WERI-Rb-1 (cell line): ENCODE results near the gene NAGPA.

Experiments
- DNase-seq: peaks from one replicate; pipeline ENCODE4 v3.0.0-alpha.2; 2020
- H3K27ac ChIP-seq: fragments of 250-450 bp; sonication (Bioruptor Pico); 2 replicates; pipeline ENCODE4 v1.5.1; 2020; ENCODE audit warnings: mild to moderate bottlenecking, moderate library complexity
- H3K27me3 ChIP-seq: fragments of 250-450 bp; sonication (Bioruptor Pico); 2 replicates; pipeline ENCODE4 v1.5.1; 2021; ENCODE audit warnings: mild to moderate bottlenecking, low read depth, moderate library complexity; ENCODE audit not compliant: insufficient read depth, severe bottlenecking
- H3K36me3 ChIP-seq: fragments of 250-450 bp; sonication (Bioruptor Pico); 2 replicates; pipeline ENCODE4 v1.5.1; 2020; ENCODE audit warnings: mild to moderate bottlenecking, moderate library complexity
- H3K4me3 ChIP-seq: 2 replicates; pipeline ENCODE4 v1.5.1; 2011; ENCODE audit warnings: low read depth, mild to moderate bottlenecking, control low read depth, low read length
- H3K9me3 ChIP-seq: fragments of 250-450 bp; sonication (Bioruptor Pico); 2 replicates; pipeline ENCODE4 v1.5.1; 2021; ENCODE audit warnings: mild to moderate bottlenecking, moderate library complexity; ENCODE audit not compliant: severe bottlenecking
- TF ChIP-seq, protein P1 (sequence below): IDR thresholded peaks from 2 replicates; pipeline ENCODE4 v1.5.1; 2011; ENCODE audit warnings: low read depth, mild to moderate bottlenecking, control low read depth, inconsistent platforms, low read length

The NAGPA gene

DNA sequence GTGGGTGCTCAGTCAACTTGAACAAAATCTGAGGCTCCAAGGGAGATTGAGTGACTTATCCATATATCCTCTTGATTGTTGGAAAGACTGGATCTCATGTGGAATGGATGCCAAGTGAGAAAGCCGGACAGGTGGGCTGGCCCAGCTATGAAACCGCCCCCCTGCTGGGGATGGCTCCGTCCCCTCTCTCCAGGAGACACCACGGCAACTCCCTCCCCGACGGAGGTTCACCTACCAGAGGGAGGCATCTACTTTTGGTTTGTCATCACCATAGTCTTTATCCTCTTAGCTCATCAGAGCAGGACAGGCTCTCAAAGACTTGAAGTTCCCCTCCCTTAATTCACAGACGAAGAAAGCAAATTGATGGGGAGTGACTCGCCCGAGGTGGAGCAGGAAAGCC is 36.1 kb upstream of the NAGPA start:
- Histone ChIP-seq H3K27me3 (no peaks in the 10 kb centered on the region), H3K9me3 (no peaks in the 10 kb centered on the region), H3K4me3 (no peak overlapping the region), H3K36me3 (peaks cover 12% of the 10 kb centered on the region), H3K27ac (no peak overlapping the region)
- TF ChIP-seq, protein P1, sequence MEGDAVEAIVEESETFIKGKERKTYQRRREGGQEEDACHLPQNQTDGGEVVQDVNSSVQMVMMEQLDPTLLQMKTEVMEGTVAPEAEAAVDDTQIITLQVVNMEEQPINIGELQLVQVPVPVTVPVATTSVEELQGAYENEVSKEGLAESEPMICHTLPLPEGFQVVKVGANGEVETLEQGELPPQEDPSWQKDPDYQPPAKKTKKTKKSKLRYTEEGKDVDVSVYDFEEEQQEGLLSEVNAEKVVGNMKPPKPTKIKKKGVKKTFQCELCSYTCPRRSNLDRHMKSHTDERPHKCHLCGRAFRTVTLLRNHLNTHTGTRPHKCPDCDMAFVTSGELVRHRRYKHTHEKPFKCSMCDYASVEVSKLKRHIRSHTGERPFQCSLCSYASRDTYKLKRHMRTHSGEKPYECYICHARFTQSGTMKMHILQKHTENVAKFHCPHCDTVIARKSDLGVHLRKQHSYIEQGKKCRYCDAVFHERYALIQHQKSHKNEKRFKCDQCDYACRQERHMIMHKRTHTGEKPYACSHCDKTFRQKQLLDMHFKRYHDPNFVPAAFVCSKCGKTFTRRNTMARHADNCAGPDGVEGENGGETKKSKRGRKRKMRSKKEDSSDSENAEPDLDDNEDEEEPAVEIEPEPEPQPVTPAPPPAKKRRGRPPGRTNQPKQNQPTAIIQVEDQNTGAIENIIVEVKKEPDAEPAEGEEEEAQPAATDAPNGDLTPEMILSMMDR, result no peak
- DNase-seq, result peak; percentile 63

DNA sequence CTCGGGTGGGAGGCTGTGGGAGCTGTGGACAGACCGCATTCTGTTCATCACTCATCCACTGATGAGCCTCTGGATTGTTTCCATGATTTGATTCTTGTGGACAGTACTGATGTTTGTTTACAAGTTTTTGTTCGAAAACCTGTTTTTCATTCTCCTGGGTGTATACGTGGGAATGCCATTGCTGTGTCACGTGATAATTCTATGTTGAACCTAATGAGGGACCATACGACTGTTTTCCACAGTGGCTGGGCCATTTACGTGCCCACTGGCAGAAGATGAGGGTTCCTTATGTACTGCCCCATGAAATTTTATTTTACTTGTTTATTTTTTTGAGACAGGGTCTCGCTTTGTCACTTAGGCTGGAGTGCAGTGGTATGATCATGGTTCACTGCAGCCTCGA is 35.3 kb upstream of the NAGPA start:
- TF ChIP-seq, protein P1, result no peak
- Histone ChIP-seq H3K27me3 (no peaks in the 10 kb centered on the region), H3K36me3 (peaks cover 4% of the 10 kb centered on the region; the same call in 1 of the 2 replicates), H3K4me3 (no peak overlapping the region), H3K27ac (no peak overlapping the region), H3K9me3 (no peaks in the 10 kb centered on the region)
- DNase-seq, result no peak

DNA sequence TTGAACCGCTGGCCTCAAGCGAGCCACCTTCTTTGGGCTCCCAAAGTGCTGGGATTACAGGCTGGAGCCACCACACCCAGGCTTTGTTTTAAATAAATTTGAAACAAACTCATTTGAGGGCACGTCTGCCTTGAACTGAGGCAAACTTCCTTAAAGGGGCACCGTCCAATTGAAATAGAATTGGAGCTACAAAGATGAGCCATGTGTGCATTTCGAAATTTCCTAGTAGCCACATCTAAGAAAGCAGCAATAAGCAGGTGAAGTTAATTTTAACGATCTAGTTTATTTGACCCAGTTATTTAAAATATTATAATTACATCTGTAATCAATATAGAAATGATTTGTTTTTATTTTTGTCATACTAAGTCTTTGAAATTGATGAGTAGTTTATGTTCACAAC is 32.8 kb upstream of the NAGPA start:
- Histone ChIP-seq H3K9me3 (no peaks in the 10 kb centered on the region), H3K36me3 (no peaks in the 10 kb centered on the region), H3K4me3 (no peak overlapping the region), H3K27ac (no peak overlapping the region), H3K27me3 (no peaks in the 10 kb centered on the region)
- TF ChIP-seq, protein P1, result no peak
- no peak for DNase-seq

DNA sequence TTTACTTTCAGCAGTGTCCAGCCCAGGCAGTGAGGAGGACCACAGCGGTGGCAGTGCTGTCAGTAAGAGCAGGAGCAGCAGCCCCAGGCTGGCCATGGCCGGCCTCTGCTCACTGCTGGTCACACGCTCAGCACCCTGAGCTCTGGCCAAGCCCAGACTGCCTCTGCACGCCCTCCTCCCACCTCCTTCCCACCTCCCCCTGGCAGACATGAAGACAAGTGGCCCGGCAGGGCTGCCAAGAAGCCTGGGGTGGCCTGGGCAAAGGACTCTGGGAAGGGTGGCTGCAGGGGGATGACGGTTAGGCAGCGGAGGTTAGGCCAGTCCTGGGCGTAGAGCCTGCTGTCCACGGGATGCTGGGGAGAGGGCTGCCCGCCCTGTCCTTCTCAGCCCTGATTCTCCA is 32.1 kb upstream of the NAGPA start, which contains the start of gene C16orf89:
C16orf89 (minus strand) TSS at position 144 of the 400 bp plus-strand sequence; CDS start at position 96, 48 bp downstream.
- Histone ChIP-seq H3K9me3 (no peaks in the 10 kb centered on the region), H3K4me3 (no peak within 1 kb of the TSS), H3K27me3 (no peaks in the 10 kb centered on the region), H3K36me3 (no peaks in the 10 kb centered on the region), H3K27ac (no peak within 1 kb of the TSS)
- no peak for DNase-seq
- TF ChIP-seq, protein P1, result no peak

DNA sequence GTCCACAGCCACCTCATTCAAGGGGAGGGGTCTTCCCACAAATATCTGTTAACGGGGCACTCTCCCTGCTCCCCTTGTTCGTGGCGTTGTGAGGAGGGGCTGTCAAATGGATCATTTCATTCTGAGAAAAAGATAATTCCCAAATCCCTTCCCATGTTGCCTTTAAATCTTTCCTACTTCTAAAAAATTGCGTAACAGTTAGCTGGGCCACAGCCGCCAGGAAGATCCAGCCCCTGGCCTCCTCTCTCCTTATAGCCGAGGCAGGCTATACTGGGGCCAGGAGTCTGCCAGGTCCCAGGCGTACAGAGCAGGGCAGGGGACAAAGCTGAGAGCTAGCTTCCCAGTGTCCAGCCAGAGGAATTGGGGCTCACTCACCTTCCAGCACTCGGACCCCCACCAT is 31.6 kb upstream of the NAGPA start:
- H3K4me3 ChIP-seq, result no peak overlapping the region
- H3K36me3 ChIP-seq, result no peaks in the 10 kb centered on the region
- no peaks in the 10 kb centered on the region for H3K27me3 ChIP-seq
- H3K27ac ChIP-seq, result no peak overlapping the region
- no peak for DNase-seq
- no peaks in the 10 kb centered on the region for H3K9me3 ChIP-seq
- TF ChIP-seq, protein P1, result no peak

DNA sequence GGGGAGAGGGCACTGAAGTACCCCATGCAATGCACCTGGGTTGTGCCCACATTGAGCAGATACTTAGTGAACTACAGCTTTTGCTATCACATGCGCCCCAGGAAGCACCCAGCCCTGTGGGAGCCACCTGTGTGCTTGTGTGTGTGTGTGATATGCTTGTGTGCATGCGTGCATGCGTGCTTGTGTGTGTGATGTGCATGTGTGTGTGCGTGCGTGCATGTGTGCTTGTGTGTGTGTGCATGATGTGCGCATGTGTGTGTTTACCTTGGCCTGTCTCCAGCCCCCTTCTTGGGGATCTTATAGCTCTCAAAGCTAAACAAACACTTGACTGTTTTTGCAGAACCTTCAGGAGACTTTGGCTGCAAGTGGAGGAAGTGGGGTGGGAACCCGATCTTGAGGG is 31.2 kb upstream of the NAGPA start:
- TF ChIP-seq, protein P1, result no peak
- no peak for DNase-seq
- Histone ChIP-seq H3K27me3 (no peaks in the 10 kb centered on the region), H3K4me3 (no peak overlapping the region), H3K27ac (no peak overlapping the region), H3K9me3 (no peaks in the 10 kb centered on the region), H3K36me3 (no peaks in the 10 kb centered on the region)
